NT2/D1 (cell line): ENCODE measurements around the gene LEAP2.

Source experiments
- DNase-seq: peaks from one replicate; pipeline ENCODE4 v3.0.0-alpha.2; 2011; ENCODE audit warnings: low read depth, low spot score
- H3K27me3 ChIP-seq: 2 replicates; pipeline ENCODE4 v1.6.0; 2011; ENCODE audit warnings: mild to moderate bottlenecking; ENCODE audit not compliant: insufficient read length, insufficient read depth
- H3K36me3 ChIP-seq: 2 replicates; pipeline ENCODE4 v1.6.1; 2011; ENCODE audit warnings: mild to moderate bottlenecking, low read length, mixed read lengths; ENCODE audit not compliant: insufficient read depth, insufficient read length
- H3K4me1 ChIP-seq: 2 replicates; pipeline ENCODE4 v1.5.1; 2011; ENCODE audit not compliant: insufficient read depth, insufficient read length
- H3K4me3 ChIP-seq: 2 replicates; pipeline ENCODE4 v1.5.1; 2011; ENCODE audit warnings: low read depth; ENCODE audit not compliant: insufficient read length
- H3K9ac ChIP-seq: 2 replicates; pipeline ENCODE4 v1.6.0; 2011; ENCODE audit warnings: low read depth; ENCODE audit not compliant: insufficient read length
- H3K9me3 ChIP-seq: 2 replicates; pipeline ENCODE4 v1.5.1; 2011; ENCODE audit warnings: mild to moderate bottlenecking, low read length; ENCODE audit not compliant: insufficient read depth
- SUZ12 ChIP-seq: IDR thresholded peaks from 2 replicates; pipeline ENCODE4 v1.6.1; 2011; ENCODE audit not compliant: insufficient read length, insufficient read depth; ENCODE audit errors: extremely low read depth
- YY1 ChIP-seq: IDR thresholded peaks from 2 replicates; pipeline ENCODE4 v1.6.1; 2011; ENCODE audit not compliant: insufficient read length, insufficient read depth
- ZNF274 ChIP-seq: IDR thresholded peaks from 2 replicates; pipeline ENCODE4 v1.6.1; 2011; ENCODE audit warnings: mild to moderate bottlenecking, low read depth, low read length

Gene LEAP2

GRCh38 chr5:132884548-132884947 is 11.1 kb downstream of the LEAP2 start:
- H3K36me3 ChIP-seq = peaks cover 71% of the 10 kb centered on the region
- no peak for TF ChIP-seq ZNF274
- no peak for TF ChIP-seq SUZ12
- no peak for TF ChIP-seq YY1
- no peaks in the 10 kb centered on the region for H3K27me3 ChIP-seq
- no peak overlapping the region for H3K9ac ChIP-seq
- no peaks in the 10 kb centered on the region for H3K9me3 ChIP-seq
- H3K4me3 ChIP-seq = no peak overlapping the region
- DNase-seq = no peak
- peaks cover 3% of the 10 kb centered on the region for H3K4me1 ChIP-seq

GRCh38 chr5:132886064-132886823 is 12.8 kb downstream of the LEAP2 start:
- Histone ChIP-seq H3K9ac (no peak overlapping the region), H3K4me3 (no peak overlapping the region), H3K4me1 (peaks cover 3% of the 10 kb centered on the region), H3K27me3 (no peaks in the 10 kb centered on the region), H3K36me3 (peaks cover 66% of the 10 kb centered on the region), H3K9me3 (no peaks in the 10 kb centered on the region)
- TF ChIP-seq SUZ12 = no peak
- TF ChIP-seq YY1 = no peak
- no peak for TF ChIP-seq ZNF274
- DNase-seq = no peak

DNA sequence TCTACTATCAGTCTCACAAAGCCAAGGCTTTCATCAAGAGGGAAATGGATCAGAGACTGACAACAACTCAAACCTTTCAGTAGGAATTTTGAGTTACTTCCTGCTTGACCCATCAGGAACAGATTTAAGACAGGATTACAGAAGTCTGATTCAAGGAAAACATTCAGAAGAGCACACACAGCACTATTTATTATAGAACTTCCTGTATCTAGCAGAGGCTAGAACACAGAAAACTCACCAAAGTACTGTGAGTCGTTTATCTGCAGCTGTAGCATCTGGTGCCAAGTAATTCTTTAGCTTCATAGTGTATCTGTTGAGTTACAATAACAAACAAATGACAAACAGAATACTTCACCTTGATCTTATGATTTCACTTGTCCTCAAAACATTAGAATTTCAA is 13.8 kb downstream of the LEAP2 start:
- TF ChIP-seq SUZ12 (no peak), YY1 (no peak), ZNF274 (no peak)
- no peak for DNase-seq
- Histone ChIP-seq H3K27me3 (no peaks in the 10 kb centered on the region), H3K4me3 (no peak overlapping the region), H3K36me3 (peaks cover 62% of the 10 kb centered on the region), H3K4me1 (peaks cover 3% of the 10 kb centered on the region), H3K9me3 (no peaks in the 10 kb centered on the region), H3K9ac (no peak overlapping the region)

DNA sequence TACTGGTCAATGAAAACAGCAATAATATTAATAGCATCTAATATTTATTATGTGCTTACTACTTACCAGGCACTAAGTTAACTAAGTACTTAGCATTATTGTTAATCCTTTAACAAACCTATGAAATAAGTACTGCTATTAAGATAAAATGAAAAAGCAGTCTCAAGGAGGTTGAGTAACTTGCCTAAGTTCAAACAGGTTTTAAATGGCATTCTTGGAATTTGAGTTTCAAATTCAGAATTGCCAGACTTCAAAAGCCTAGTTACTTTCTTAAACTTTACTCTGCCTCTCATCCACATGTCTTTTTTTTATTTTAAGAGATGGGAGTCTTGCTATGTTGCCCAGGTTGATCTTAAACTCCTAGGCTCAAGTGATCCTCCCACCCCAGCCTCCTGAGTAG is 16.0 kb downstream of the LEAP2 start:
- peaks cover 3% of the 10 kb centered on the region for H3K4me1 ChIP-seq
- H3K4me3 ChIP-seq = no peak overlapping the region
- no peak for DNase-seq
- no peak overlapping the region for H3K9ac ChIP-seq
- TF ChIP-seq ZNF274 = no peak
- TF ChIP-seq YY1 = no peak
- TF ChIP-seq SUZ12 = no peak
- H3K36me3 ChIP-seq = peaks cover 71% of the 10 kb centered on the region
- no peaks in the 10 kb centered on the region for H3K27me3 ChIP-seq
- no peaks in the 10 kb centered on the region for H3K9me3 ChIP-seq

- no peaks in the 10 kb centered on the region for H3K9me3 ChIP-seq
- no peak overlapping the region for H3K4me3 ChIP-seq
- H3K4me1 ChIP-seq = peaks cover 3% of the 10 kb centered on the region
- TF ChIP-seq SUZ12 = no peak
- no peak for TF ChIP-seq ZNF274
- no peak for TF ChIP-seq YY1
- no peak for DNase-seq
- no peak overlapping the region for H3K9ac ChIP-seq
- peaks cover 83% of the 10 kb centered on the region for H3K36me3 ChIP-seq
- no peaks in the 10 kb centered on the region for H3K27me3 ChIP-seq
Observed at GRCh38 chr5:132890817-132891216, 17.3 kb downstream of the LEAP2 start.

- no peak overlapping the region for H3K9ac ChIP-seq
Observed at GRCh38 chr5:132895719-132896305, 22.3 kb downstream of the LEAP2 start.

DNA sequence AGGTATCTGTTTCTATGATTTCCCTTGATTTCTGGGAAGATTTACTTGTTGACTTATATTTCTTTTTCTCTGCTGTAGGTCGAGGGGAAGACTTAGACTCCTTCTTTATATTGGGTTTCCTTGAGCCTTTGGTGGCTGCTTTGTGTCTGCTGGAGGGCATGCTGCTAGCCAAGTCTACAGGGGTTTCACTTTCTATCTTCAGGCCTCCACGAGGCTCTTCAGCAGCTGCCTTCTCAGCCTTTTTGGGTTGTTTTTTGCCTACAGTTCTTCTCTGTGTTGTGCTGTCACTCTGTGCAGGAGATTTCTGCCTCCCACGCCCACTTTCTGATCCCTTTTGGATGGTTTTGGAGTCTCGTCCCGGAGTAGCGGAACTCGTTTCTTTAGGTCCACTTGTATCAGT is 23.2 kb downstream of the LEAP2 start:
- peaks cover 81% of the 10 kb centered on the region for H3K36me3 ChIP-seq
- no peaks in the 10 kb centered on the region for H3K4me1 ChIP-seq
- H3K4me3 ChIP-seq = no peak overlapping the region
- no peak for TF ChIP-seq SUZ12
- TF ChIP-seq ZNF274 = no peak
- no peak for TF ChIP-seq YY1
- no peaks in the 10 kb centered on the region for H3K9me3 ChIP-seq
- DNase-seq = no peak
- no peaks in the 10 kb centered on the region for H3K27me3 ChIP-seq
- no peak overlapping the region for H3K9ac ChIP-seq

More at GRCh38 chr5:132895719-132896305, 22.3 kb downstream of the LEAP2 start:
- TF ChIP-seq ZNF274 (no peak), YY1 (no peak), SUZ12 (no peak)
- Histone ChIP-seq H3K4me3 (no peak overlapping the region), H3K9me3 (no peaks in the 10 kb centered on the region), H3K27me3 (no peaks in the 10 kb centered on the region), H3K36me3 (peaks cover 75% of the 10 kb centered on the region), H3K4me1 (no peaks in the 10 kb centered on the region)
- no peak for DNase-seq
